Memory B cell (primary cell): ENCODE results near the gene NEURL2.
"Not testable (repeated sequence)": the region's sequence is repeated elsewhere in the genome, so short reads cannot be mapped to it uniquely, and the experiment has no call there.

ENCODE experiments used
- ATAC-seq: fragments of 150-1000 bp; cut with Tn5 transposase; 2 replicates; pipeline ENCODE4 v1.10.0; 2021; ENCODE audit warnings: low read depth, mild to moderate bottlenecking, moderate library complexity
- DNase-seq, 2 donors: peaks; one replicate each; pipeline ENCODE4 v3.0.0; 2022; ENCODE audit warnings: low spot score in 2 of 2
- H3K27ac Mint-ChIP-seq: one replicate; pipeline ENCODE4 v1.8.0; 2022; ENCODE audit warnings: mild to moderate bottlenecking, moderate library complexity, mixed read lengths
- H3K27me3 Mint-ChIP-seq: one replicate; pipeline ENCODE4 v1.8.0; 2022; ENCODE audit warnings: mixed read lengths
- H3K36me3 Mint-ChIP-seq: one replicate; pipeline ENCODE4 v1.8.0; 2022; ENCODE audit warnings: mild to moderate bottlenecking, mixed read lengths
- H3K4me1 Mint-ChIP-seq: one replicate; pipeline ENCODE4 v1.8.0; 2022; ENCODE audit warnings: mixed read lengths
- H3K4me3 Mint-ChIP-seq: one replicate; pipeline ENCODE4 v1.8.0; 2022; ENCODE audit warnings: mild to moderate bottlenecking, moderate library complexity, mixed read lengths
- H3K9me3 Mint-ChIP-seq: one replicate; pipeline ENCODE4 v1.8.0; 2022; ENCODE audit warnings: mixed read lengths

Gene NEURL2

GRCh38 chr20:45882469-45883099 is 8.4 kb downstream of the NEURL2 start:
- Mint-ChIP-seq H3K27me3 (no peaks in the 10 kb centered on the region), H3K9me3 (no peaks in the 10 kb centered on the region), H3K36me3 (peaks cover 3% of the 10 kb centered on the region), H3K4me3 (peak overlapping the region; percentile 70), H3K4me1 (peaks cover 24% of the 10 kb centered on the region), H3K27ac (peak overlapping the region; percentile 51)
- ATAC-seq (no peak), DNase-seq (no peak)

GRCh38 chr20:45880988-45881788 is 9.8 kb downstream of the NEURL2 start, which contains the start of gene ZSWIM1:
Gene ZSWIM1, plus strand, starts transcription at chr20:45881227. Its CDS starts 1,366 bp downstream, at chr20:45882593.
- Mint-ChIP-seq H3K4me1 (peaks cover 24% of the 10 kb centered on the region), H3K27me3 (no peaks in the 10 kb centered on the region), H3K27ac (peak within 1 kb of the TSS; percentile 91), H3K9me3 (no peaks in the 10 kb centered on the region), H3K4me3 (peak within 1 kb of the TSS; percentile 86), H3K36me3 (peaks cover 5% of the 10 kb centered on the region)
- peak; percentile 99 for ATAC-seq
- DNase-seq: peak; percentile 97 to 99

GRCh38 chr20:45878076-45878761 is 12.8 kb downstream of the NEURL2 start:
- no peak overlapping the region for H3K27ac Mint-ChIP-seq
- ATAC-seq (no peak), DNase-seq (no peak)
- peaks cover 19% of the 10 kb centered on the region for H3K4me1 Mint-ChIP-seq
- no peak overlapping the region for H3K4me3 Mint-ChIP-seq
- H3K27me3 Mint-ChIP-seq: no peaks in the 10 kb centered on the region
- peaks cover 3% of the 10 kb centered on the region for H3K36me3 Mint-ChIP-seq
- no peaks in the 10 kb centered on the region for H3K9me3 Mint-ChIP-seq

GRCh38 chr20:45874576-45874975 is 16.4 kb downstream of the NEURL2 start:
- H3K4me1 Mint-ChIP-seq: peaks cover 2% of the 10 kb centered on the region
- H3K9me3 Mint-ChIP-seq: no peaks in the 10 kb centered on the region
- no peak for ATAC-seq
- H3K4me3 Mint-ChIP-seq: no peak overlapping the region
- no peak for DNase-seq
- no peak overlapping the region for H3K27ac Mint-ChIP-seq
- H3K36me3 Mint-ChIP-seq: peaks cover 6% of the 10 kb centered on the region
- H3K27me3 Mint-ChIP-seq: no peaks in the 10 kb centered on the region

- not testable (repeated sequence) for H3K4me1 Mint-ChIP-seq, H3K27me3 Mint-ChIP-seq, H3K4me3 Mint-ChIP-seq, H3K27ac Mint-ChIP-seq, ATAC-seq, DNase-seq, H3K9me3 Mint-ChIP-seq, H3K36me3 Mint-ChIP-seq
Observed at GRCh38 chr20:45874104-45874481, 16.9 kb downstream of the NEURL2 start.

- H3K9me3 Mint-ChIP-seq: no peaks in the 10 kb centered on the region
- peaks cover 6% of the 10 kb centered on the region for H3K36me3 Mint-ChIP-seq
- no peak overlapping the region for H3K4me3 Mint-ChIP-seq
- H3K27me3 Mint-ChIP-seq: no peaks in the 10 kb centered on the region
- no peak overlapping the region for H3K27ac Mint-ChIP-seq
- ATAC-seq: no peak
- peaks cover 2% of the 10 kb centered on the region for H3K4me1 Mint-ChIP-seq
- no peak for DNase-seq
Observed at GRCh38 chr20:45873409-45874103, 17.5 kb downstream of the NEURL2 start.

GRCh38 chr20:45872626-45873025 is 18.4 kb downstream of the NEURL2 start:
- peaks cover 6% of the 10 kb centered on the region for H3K36me3 Mint-ChIP-seq
- H3K4me3 Mint-ChIP-seq: no peak overlapping the region
- H3K27ac Mint-ChIP-seq: no peak overlapping the region
- H3K27me3 Mint-ChIP-seq: no peaks in the 10 kb centered on the region
- no peak for ATAC-seq
- H3K4me1 Mint-ChIP-seq: peaks cover 2% of the 10 kb centered on the region
- H3K9me3 Mint-ChIP-seq: no peaks in the 10 kb centered on the region
- DNase-seq: no peak

- peaks cover 7% of the 10 kb centered on the region for H3K4me1 Mint-ChIP-seq
- ATAC-seq: no peak
Observed at GRCh38 chr20:45867819-45868176, 23.2 kb downstream of the NEURL2 start.

GRCh38 chr20:45867136-45867818 is 23.7 kb downstream of the NEURL2 start:
- Mint-ChIP-seq H3K4me1 (peaks cover 6% of the 10 kb centered on the region), H3K36me3 (peaks cover 4% of the 10 kb centered on the region), H3K27me3 (no peaks in the 10 kb centered on the region), H3K27ac (no peak overlapping the region), H3K4me3 (no peak overlapping the region), H3K9me3 (no peaks in the 10 kb centered on the region)
- ATAC-seq (no peak), DNase-seq (no peak)

More at GRCh38 chr20:45867819-45868176, 23.2 kb downstream of the NEURL2 start:
- Mint-ChIP-seq H3K27ac (no peak overlapping the region), H3K4me3 (no peak overlapping the region), H3K9me3 (no peaks in the 10 kb centered on the region), H3K27me3 (no peaks in the 10 kb centered on the region), H3K36me3 (peaks cover 6% of the 10 kb centered on the region)
- DNase-seq: no peak

GRCh38 chr20:45866454-45866853 is 24.6 kb downstream of the NEURL2 start:
- no peak overlapping the region for H3K27ac Mint-ChIP-seq
- H3K36me3 Mint-ChIP-seq: peaks cover 3% of the 10 kb centered on the region
- DNase-seq: no peak
- peaks cover 5% of the 10 kb centered on the region for H3K4me1 Mint-ChIP-seq
- no peak for ATAC-seq
- H3K9me3 Mint-ChIP-seq: no peaks in the 10 kb centered on the region
- H3K4me3 Mint-ChIP-seq: no peak overlapping the region
- H3K27me3 Mint-ChIP-seq: no peaks in the 10 kb centered on the region

GRCh38 chr20:45863543-45864470 is 27.2 kb downstream of the NEURL2 start:
- no peak for DNase-seq
- Mint-ChIP-seq H3K27ac (no peak overlapping the region), H3K4me1 (peaks cover 10% of the 10 kb centered on the region), H3K9me3 (no peaks in the 10 kb centered on the region), H3K4me3 (no peak overlapping the region), H3K27me3 (no peaks in the 10 kb centered on the region), H3K36me3 (peaks cover 3% of the 10 kb centered on the region)
- ATAC-seq: no peak

GRCh38 chr20:45861221-45862075 is 29.6 kb downstream of the NEURL2 start:
- H3K36me3 Mint-ChIP-seq: peaks cover 3% of the 10 kb centered on the region
- H3K9me3 Mint-ChIP-seq: no peaks in the 10 kb centered on the region
- H3K27me3 Mint-ChIP-seq: no peaks in the 10 kb centered on the region
- no peak overlapping the region for H3K27ac Mint-ChIP-seq
- no peak for DNase-seq
- no peak for ATAC-seq
- no peak overlapping the region for H3K4me3 Mint-ChIP-seq
- H3K4me1 Mint-ChIP-seq: peaks cover 16% of the 10 kb centered on the region
